SKM-1 (cell line): ENCODE measurements around the gene TAAR9.

ENCODE experiments used
- DNase-seq: peaks from one replicate; lab custom pipeline; 2025; ENCODE audit not compliant: unreplicated experiment; lab: John Stamatoyannopoulos, UW

TAAR9 gene

DNA sequence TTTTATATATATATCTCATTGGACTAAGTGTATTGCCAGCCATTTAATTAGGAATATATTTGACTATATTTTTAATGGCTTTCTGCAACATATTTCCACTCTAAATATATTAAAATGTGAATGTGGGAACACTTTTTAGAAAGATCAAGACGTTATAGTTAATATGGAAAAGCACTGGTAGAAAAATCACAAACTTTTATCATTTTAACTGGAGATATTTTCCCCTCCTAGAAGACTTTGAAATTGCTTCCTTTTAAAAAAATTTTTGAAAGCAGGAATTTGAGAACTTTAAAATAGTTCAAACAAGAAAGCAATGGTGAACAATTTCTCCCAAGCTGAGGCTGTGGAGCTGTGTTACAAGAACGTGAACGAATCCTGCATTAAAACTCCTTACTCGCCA, at the start of gene TAAR9:
Gene TAAR9 (plus strand): TSS at position 301 of the 400 bp plus-strand sequence. CDS start 13 bp downstream, at position 314.
- no peak for DNase-seq

DNA sequence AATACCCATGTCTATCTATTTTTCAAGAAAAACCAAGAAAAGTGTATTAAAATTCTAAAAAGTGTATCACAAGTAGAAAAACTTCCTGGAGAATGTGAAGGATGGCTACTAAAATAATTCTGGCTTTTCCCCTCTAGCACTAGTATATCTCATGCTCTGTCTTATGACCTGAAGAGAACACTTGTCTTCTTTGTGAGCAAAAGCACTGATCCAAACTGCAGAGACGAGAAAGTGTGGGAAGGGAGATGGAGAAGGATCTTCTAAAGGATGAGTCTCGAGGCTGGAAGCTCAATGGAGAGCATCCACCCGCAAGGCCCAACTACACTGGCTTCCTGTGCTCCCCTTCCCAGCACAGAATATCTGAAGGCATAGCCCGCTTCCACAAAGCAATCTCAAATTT, 48.7 kb upstream of the TAAR9 start:
- no peak for DNase-seq

GRCh38 chr6:132490024-132490423, 48.1 kb upstream of the TAAR9 start:
- no peak for DNase-seq

- DNase-seq: no peak
These were observed 47.4 kb upstream of the TAAR9 start for GRCh38 chr6:132490478-132491204.

DNA sequence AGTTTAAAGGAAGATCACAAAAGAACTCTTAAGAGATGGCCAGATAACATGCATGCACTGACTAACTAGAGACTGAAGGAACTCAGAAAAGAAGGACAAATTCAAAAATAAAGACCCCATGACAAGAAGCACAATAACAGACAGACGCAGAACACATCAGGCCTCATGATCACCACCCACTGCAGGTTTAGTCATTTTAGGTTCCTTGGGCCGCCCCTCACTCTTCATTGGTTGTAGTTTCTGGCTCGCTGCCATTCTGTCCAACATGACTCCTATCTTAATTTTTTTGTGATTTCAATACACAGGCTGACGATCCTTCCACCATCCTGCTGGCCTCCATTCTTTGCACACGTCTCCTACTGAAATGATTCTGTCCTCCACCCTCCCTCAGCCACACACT, 46.8 kb upstream of the TAAR9 start:
- DNase-seq: no peak

GRCh38 chr6:132491881-132492280, 46.2 kb upstream of the TAAR9 start:
- DNase-seq: no peak

GRCh38 chr6:132494954-132495353, 43.1 kb upstream of the TAAR9 start:
- DNase-seq: no peak

DNA sequence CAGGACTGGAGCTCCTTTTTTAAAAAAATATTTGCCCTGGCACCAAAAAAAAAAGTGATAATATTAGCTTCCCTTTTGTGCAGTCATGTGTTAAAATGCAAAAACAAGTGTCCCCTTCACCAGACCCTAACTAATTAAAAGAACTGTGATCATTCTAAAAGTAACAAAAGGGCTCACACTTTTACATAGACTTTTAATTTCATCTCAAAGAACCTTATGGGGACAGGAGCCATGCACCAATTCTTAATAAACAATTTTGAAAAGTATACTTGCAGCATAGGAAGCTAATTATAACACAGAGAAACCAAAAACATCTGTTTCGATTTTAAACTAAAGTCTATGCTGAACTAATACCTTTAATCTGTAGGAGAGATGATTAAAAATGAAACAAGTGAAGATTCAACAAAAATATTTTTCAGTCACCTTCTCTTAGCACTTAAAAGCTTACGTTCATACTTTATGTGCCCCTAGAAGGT, 42.4 kb upstream of the TAAR9 start:
- DNase-seq: no peak

- DNase-seq: no peak
These were observed 41.4 kb upstream of the TAAR9 start for GRCh38 chr6:132496519-132497180.

GRCh38 chr6:132498638-132499037, 39.4 kb upstream of the TAAR9 start:
- no peak for DNase-seq

GRCh38 chr6:132499757-132500156, 38.3 kb upstream of the TAAR9 start:
- peak; percentile 4 for DNase-seq

- DNase-seq: no peak
These were observed 33.3 kb upstream of the TAAR9 start for GRCh38 chr6:132504757-132505156.

DNA sequence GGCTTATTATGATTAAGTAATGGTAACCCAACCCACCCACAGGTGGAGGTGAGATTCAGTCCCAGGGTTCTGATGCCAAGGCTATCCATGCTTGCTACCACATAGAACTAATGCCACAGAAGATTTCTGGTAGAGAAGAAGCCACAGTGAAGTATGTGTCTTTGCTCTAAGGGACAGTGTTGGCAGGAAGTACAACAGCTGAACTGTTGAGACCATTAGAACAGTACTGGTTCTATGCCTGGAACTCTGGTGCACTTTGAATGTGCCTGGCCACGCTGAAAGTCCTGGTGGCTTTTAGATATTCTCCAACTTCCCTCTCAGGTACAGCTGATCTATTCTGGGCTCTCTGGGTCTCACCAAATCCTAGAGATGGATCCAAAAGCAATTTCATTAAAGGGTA, 32.9 kb upstream of the TAAR9 start:
- DNase-seq: no peak

GRCh38 chr6:132506461-132506860, 31.6 kb upstream of the TAAR9 start:
- DNase-seq: no peak

GRCh38 chr6:132506869-132507808, 30.9 kb upstream of the TAAR9 start:
- no peak for DNase-seq

DNA sequence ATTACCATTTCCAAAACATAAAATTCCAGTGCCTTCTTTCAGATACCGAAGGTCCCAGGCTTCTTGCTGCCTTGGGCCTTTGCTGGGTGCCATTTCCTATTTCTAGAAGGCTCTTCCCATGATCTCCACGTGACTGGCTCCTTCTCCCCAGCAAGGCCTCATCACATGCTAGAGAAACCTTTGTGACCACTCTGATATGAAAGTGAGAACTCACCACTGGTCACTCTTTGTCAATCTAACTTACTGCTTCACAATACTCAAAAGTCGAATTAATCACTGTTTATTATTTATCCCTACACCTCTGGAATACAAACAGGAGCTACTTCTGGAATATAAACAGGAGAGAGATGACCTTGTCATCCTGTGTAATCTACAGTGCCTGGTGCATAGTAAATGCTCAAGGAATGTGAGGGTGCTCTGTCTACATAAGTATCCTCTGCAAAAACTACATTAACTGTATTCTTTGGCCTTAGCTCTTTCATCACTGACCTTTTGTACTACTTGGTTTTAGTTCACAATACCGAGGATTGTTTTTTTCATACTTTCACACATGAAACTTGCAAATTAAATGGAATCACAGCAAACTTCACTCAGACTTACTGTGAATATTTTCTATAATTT, 26.8 kb upstream of the TAAR9 start:
- DNase-seq: no peak

DNA sequence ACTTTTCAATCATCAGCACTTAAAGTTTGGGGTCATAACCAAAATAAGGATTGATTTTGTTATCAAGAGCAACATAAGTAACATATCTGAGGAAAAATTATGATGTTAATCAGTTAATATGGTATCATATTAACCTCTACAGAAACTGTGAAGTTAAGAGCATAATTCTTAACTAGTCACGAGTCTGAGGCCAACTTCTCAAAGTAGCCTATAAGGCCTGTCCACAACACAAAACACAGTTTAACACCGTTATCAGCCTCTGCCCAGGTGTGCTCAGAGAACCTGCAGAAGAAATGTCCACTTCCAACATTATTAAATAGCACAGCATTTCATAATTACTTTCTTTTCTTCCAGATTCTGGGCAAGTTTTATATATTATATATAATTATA, 26.3 kb upstream of the TAAR9 start:
- no peak for DNase-seq

DNA sequence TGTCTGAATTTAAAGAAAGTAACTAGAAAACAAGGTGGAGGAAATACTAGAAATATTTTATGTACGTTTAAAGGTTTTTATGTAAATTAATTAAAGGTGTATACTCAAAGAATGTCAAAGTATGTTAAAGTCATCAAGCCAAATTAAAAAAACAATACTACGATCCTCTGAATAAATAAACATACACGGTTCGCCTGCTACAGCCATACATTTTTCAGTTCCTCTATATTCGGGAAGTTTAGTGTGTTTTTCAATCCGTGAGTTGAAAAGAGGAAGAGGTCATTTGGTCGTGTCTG, 25.8 kb upstream of the TAAR9 start:
- DNase-seq: peak; percentile 81

DNA sequence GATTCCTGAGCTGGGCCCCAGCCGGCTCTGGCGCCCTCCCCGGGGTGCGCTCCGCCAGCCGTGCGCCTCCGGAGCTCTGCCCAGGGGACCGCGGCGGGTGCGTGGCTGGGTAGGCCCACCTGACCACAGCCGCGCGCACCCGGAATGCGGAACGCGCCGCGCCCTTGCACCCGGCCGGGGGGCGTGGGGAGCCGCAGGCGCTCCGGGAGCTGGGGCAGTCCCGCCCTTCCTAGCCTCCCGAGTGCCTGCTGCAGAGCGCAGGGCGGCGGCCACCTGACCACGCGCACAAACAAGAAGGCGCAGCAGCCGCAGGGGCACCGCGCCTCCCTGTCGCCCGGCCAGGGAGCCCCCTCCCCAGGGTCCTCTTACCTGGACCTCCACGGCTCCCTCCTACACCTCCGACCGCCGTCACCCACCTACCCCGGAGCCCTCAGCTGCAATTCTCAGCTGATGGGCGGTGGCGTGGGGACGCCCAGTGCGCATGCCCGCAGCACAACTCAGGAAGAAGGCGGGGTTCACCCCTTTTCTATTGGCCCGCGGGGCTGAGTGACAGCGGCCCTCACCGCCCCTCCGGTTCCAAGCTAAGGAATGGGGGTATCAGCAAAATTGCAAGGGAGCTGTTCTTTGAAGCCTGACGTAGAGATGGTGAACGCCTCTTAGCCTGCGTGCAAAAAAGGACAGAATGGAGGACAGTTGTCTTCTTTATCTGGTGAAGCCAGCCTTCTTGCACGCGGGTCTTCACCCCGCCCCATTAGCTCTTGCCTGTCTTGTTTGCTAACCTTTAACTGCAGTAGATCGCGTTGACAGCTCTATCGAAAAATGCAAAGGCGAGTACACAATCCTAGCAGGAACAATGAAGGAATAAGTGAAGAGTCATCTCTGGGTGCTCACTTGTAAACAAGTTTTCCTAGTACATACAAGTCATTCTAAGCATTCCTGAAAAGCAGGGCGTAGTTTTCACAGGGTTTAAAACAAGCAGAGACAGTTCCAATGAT, 25.1 kb upstream of the TAAR9 start, which contains the start of gene STX7:
Gene STX7 (minus strand): TSS at position 479 of the 995 bp plus-strand sequence. CDS start 9,586 bp downstream, outside the sequence.
- peak; percentile 84 for DNase-seq
